ENCODE results near the gene USP11.
A peak's percentile ranks its signal among the peaks of the same experiment; 100 is the strongest.

USP11 gene

GRCh38 chrX:47224896-47225290, 7.9 kb upstream of the USP11 start:
- no peak for DNase-seq (ENCODE audit: low read depth)

GRCh38 chrX:47226071-47226470, 6.7 kb upstream of the USP11 start:
- DNase-seq (ENCODE audit: low read depth), result no peak

GRCh38 chrX:47226531-47227333, 6.1 kb upstream of the USP11 start:
- DNase-seq (ENCODE audit: low read depth), result no peak

- DNase-seq (ENCODE audit: low read depth), result no peak
Observed at GRCh38 chrX:47227334-47227583, 5.5 kb upstream of the USP11 start.

GRCh38 chrX:47228550-47229270, 4.1 kb upstream of the USP11 start:
- DNase-seq (ENCODE audit: low read depth), result no peak

DNA sequence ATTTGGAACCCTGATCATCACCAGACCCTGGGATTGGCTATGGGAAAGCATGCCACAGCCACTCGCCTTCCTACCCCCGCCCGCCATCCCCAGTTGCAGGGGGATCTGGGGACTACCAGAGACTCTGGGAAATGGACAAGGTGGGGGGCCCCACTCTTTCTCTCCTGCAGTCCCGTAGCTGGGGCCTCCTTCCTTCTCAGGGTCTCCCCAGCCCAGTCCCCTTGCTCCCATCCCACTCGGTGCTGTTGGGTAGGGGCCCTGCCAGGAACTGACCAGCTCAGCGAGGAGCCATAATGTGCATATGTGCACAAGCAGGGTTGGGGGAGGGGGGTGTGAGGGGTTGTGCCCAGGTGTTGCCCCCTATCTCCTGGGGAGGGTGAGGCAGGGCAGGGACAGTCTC, 3.4 kb upstream of the USP11 start:
- no peak for DNase-seq (ENCODE audit: low read depth)

GRCh38 chrX:47230136-47230868, 2.5 kb upstream of the USP11 start:
- no peak for DNase-seq (ENCODE audit: low read depth)

DNA sequence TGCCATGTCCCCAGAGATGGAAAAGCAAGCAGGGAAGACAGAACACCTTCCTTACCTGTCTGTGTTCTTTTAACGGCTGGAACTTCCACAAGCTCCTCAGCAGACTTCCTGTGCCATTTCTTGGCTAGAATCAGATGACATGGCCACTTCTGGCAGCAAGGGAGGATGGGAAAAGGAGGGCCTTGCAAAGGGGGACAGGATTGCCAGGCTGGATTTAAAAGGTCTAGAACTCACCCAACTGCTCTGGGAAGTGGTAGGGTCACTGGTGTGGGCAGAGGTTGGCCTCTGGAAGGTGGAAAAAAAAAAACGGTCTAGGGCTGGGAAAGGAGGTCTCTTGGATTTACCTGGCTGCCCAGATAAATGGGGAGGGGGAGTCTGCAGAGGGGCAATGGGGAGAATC, 1.6 kb upstream of the USP11 start:
- no peak for DNase-seq (ENCODE audit: low read depth)

- DNase-seq (ENCODE audit: low read depth), result no peak
Observed at GRCh38 chrX:47232197-47232802, 509 bp upstream of the USP11 start.

GRCh38 chrX:47233333-47234113, 714 bp downstream of the USP11 start:
- DNase-seq (ENCODE audit: low read depth), result peak; percentile 88

- DNase-seq (ENCODE audit: low read depth), result no peak
Observed at GRCh38 chrX:47234583-47234982, 1.8 kb downstream of the USP11 start.

- DNase-seq (ENCODE audit: low read depth), result no peak
Observed at GRCh38 chrX:47235691-47236103, 2.9 kb downstream of the USP11 start.

DNA sequence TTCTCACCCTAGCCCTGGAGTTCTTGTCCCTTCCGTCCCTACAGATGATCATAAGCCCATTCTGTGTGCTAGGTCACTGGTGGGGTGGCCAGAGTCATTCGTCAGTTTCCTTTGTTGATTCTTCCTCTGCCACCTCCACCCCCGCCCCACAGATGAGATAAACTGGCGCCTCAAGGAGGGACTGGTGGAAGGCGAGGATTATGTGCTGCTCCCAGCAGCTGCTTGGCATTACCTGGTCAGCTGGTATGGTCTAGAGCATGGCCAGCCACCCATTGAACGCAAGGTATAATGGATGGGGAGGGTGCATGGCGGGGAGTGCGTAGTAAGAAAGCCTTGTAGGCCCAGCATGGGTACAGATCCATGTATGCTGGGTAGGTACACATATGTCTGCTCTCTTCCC, 6.4 kb downstream of the USP11 start:
- no peak for DNase-seq (ENCODE audit: low read depth)

DNA sequence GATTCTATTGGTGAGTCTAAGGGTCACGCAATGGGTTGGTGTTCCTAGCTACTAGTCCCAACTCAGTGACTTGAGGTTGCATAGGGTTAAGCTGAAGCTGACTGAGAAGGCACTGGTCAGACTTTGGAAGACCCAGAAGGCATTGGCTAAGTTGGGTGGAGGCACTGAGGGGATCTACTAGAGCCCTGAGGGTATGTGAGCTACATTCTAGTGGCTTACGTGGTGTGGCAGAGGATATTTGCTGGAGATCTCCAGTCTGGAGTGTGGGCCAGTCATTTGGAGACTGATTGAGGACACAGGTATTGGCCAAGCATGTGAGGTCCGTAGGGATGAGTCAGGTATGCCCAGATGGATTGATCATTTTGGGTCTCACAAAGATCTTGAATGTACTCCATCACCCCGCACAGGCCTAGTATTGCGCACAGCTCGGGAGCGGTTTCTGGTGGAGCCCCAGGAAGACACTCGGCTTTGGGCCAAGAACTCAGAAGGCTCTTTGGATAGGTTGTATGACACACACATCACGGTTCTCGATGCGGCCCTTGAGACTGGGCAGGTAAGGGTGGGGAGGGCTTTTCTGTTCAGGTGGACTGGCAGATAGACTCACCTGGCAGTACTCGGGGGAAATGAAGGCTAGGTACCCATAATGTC, 7.2 kb downstream of the USP11 start:
- DNase-seq (ENCODE audit: low read depth), result no peak

DNA sequence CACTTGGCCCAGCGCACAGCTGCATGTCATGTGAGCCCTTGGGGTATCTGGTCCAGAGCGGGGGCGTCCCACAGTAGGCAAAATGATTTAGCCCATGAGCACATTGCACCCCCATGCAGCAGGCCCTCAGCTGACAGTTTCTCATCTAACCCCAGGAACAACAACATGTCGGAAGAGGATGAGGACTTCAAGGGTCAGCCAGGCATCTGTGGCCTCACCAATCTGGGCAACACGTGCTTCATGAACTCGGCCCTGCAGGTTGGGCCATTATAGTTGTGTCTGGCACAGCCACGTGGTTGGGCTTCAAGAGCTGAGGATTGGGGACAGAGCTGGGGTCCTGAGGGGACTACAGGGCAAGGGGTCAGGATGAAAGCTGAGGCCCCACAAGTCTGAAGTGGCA, 7.8 kb downstream of the USP11 start:
- no peak for DNase-seq (ENCODE audit: low read depth)

- no peak for DNase-seq (ENCODE audit: low read depth)
Observed at GRCh38 chrX:47241201-47242011, 8.6 kb downstream of the USP11 start.

- DNase-seq (ENCODE audit: low read depth), result no peak
Observed at GRCh38 chrX:47242321-47242720, 9.5 kb downstream of the USP11 start.

DNA sequence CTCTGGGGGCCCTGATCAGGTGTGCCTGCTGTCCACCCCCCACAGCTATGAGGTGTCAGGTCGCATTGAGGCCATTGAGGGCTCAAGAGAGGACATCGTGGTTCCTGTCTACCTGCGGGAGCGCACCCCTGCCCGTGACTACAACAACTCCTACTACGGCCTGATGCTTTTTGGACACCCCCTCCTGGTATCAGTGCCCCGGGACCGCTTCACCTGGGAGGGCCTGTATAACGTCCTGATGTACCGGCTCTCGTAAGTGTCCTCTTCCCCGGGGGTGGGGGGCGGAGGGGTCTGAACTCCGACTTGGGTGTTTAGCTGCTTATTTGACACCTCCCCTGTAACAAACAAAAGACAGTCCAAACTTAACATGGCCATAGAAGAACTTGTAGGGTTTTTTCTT, 10.5 kb downstream of the USP11 start:
- DNase-seq (ENCODE audit: low read depth), result no peak

GRCh38 chrX:47244676-47245075, 11.9 kb downstream of the USP11 start:
- no peak for DNase-seq (ENCODE audit: low read depth)

DNA sequence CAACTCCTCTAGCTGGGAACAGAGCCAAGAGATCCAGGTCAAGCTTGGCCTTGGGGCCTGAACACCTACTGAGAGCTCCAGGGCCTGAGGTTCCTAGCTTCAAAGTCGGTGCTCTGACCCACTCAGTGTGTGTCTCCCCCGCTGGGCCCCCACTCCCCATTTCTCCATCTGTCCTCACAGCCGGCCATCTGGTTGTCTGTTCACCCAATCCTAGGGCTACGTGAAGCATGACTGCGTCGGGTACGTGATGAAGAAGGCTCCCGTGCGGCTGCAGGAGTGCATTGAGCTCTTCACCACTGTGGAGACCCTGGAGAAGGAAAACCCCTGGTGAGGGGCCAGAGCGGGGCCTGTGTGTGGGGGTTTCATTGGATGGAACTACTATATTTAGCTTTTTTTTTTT, 12.3 kb downstream of the USP11 start:
- no peak for DNase-seq (ENCODE audit: low read depth)

Measured in non-pigmented ciliary epithelial cell (primary cell).